Stimulated activated CD4-positive, alpha-beta T cell treated with anti-CD3 and anti-CD28 coated beads, Interleukin-4, amount 100 ng/mL, for 48 hours (primary cell): Measurements from ENCODE around the gene WNT5B.
"Not testable (repeated sequence)": the region's sequence is repeated elsewhere in the genome, so short reads cannot be mapped to it uniquely, and the experiment has no call there.

ENCODE experiments used
- DNase-seq, 2 donors: peaks; one replicate each; pipeline ENCODE4 v3.0.0-alpha.2; 2020; ENCODE audit warnings: low read depth in 2 of 2

WNT5B gene

GRCh38 chr12:1598757-1599156 is 30.3 kb upstream of the WNT5B start:
- DNase-seq: no peak

- not testable (repeated sequence) for DNase-seq
Measured at GRCh38 chr12:1602706-1603105, 26.3 kb upstream of the WNT5B start.

- no peak for DNase-seq
Measured at GRCh38 chr12:1603269-1603993, 25.6 kb upstream of the WNT5B start.

- no peak for DNase-seq
Measured at GRCh38 chr12:1604464-1604863, 24.6 kb upstream of the WNT5B start.

- peak in 1 of 2 donors; percentile 37 for DNase-seq
Measured at GRCh38 chr12:1605129-1606020, 23.7 kb upstream of the WNT5B start.

GRCh38 chr12:1606021-1606622 is 22.9 kb upstream of the WNT5B start:
- DNase-seq: peak; percentile 57 to 59

- no peak for DNase-seq
Measured at GRCh38 chr12:1607940-1608712, 20.9 kb upstream of the WNT5B start.

- DNase-seq: no peak
Measured at GRCh38 chr12:1608713-1609119, 20.3 kb upstream of the WNT5B start.

- DNase-seq: no peak
Measured at GRCh38 chr12:1610072-1610643, 18.9 kb upstream of the WNT5B start.

- no peak for DNase-seq
Measured at GRCh38 chr12:1611803-1612572, 17.0 kb upstream of the WNT5B start.

GRCh38 chr12:1613860-1614259 is 15.2 kb upstream of the WNT5B start:
- DNase-seq: no peak

GRCh38 chr12:1614360-1614759 is 14.7 kb upstream of the WNT5B start:
- DNase-seq: no peak

- DNase-seq: no peak
Measured at GRCh38 chr12:1616233-1617066, 12.6 kb upstream of the WNT5B start.

GRCh38 chr12:1618489-1618888 is 10.5 kb upstream of the WNT5B start:
- DNase-seq: no peak

- no peak for DNase-seq
Measured at GRCh38 chr12:1619159-1619558, 9.9 kb upstream of the WNT5B start.

GRCh38 chr12:1619587-1619986 is 9.4 kb upstream of the WNT5B start:
- DNase-seq: no peak

- no peak for DNase-seq
Measured at GRCh38 chr12:1620092-1620491, 8.9 kb upstream of the WNT5B start.

- DNase-seq: no peak
Measured at GRCh38 chr12:1622406-1622805, 6.6 kb upstream of the WNT5B start.

GRCh38 chr12:1629338-1630132 is 504 bp downstream of the WNT5B start:
- DNase-seq: no peak
